Measurements from ENCODE around the gene FAM3B.

Gene FAM3B

GRCh38 chr21:41369920-41370839 lies 53.6 kb downstream of the FAM3B start:
- H3K27ac ChIP-seq (ENCODE audit: low read length), result no peak overlapping the region

DNA sequence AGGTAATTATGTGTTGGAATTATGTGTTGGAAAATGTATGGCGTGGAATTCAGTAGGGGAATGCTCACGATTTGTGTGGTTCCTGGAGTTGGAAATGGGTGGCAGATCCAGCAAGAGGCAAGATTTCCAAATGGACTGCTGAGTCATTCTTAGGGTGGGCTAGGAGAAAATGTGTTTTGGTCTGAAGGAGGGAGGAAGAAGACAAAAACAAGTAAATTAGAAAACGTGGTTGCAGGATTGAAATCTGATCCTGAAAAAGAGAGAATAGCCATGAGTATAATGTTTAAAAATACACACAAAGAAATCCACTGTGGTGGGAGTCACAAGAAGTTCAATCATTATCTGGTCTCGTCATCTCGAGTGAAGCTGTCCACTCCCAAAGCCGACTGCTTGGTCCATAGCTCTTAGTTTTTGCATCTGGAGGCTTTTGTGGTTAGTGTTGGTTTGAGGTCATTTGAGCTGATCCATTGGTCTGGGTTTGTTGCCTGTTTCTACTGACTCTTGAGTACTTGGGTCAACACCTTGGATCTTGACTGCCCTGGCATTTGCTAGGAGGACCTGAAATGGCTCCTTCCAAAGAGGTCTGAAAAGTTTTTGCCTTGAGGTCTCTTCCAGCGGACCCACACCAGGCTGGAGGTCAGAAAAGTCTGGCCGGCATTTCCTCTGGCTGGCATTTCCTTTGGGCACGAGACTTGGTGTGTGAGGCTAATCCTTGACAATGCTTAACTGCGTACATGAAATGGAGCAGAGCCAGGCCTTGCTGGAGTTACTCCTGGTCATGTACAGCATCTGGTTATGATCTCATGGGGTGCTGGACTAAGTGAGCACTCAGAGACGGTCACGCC lies 54.5 kb downstream of the FAM3B start:
- Histone ChIP-seq H3K9me3 (ENCODE audit: control insufficient read depth in 2 of 2, low read length in 2 of 2) (no peaks in the 10 kb centered on the region), H3K4me3 (ENCODE audit: low read length in 2 of 2) (no peak overlapping the region), H3K4me1 (ENCODE audit: control insufficient read depth, insufficient read depth, low read length) (peaks cover 8% of the 10 kb centered on the region), H3K27ac (ENCODE audit: low read length) (no peak overlapping the region), H3K9ac (ENCODE audit: low read length in 2 of 2) (no peak overlapping the region), H3K36me3 (ENCODE audit: control insufficient read depth in 2 of 2, insufficient read depth in 2 of 2, low read length in 2 of 2) (peaks cover 0 to 2% of the 10 kb centered on the region in 2 donors), H3K27me3 (ENCODE audit: control insufficient read depth in 1 of 2, insufficient read depth in 2 of 2, low read length in 2 of 2) (peaks cover 2 to 10% of the 10 kb centered on the region in 2 donors)

More at GRCh38 chr21:41369920-41370839, 53.6 kb downstream of the FAM3B start:
- peak overlapping the region in 1 of 2 donors; percentile 40 for H3K4me3 ChIP-seq (ENCODE audit: low read length in 2 of 2)
- peaks cover 2 to 10% of the 10 kb centered on the region in 2 donors for H3K27me3 ChIP-seq (ENCODE audit: control insufficient read depth in 1 of 2, insufficient read depth in 2 of 2, low read length in 2 of 2)
- H3K4me1 ChIP-seq (ENCODE audit: control insufficient read depth, insufficient read depth, low read length), result peaks cover 8% of the 10 kb centered on the region
- H3K36me3 ChIP-seq (ENCODE audit: control insufficient read depth in 2 of 2, insufficient read depth in 2 of 2, low read length in 2 of 2), result peaks cover 0 to 2% of the 10 kb centered on the region in 2 donors
- no peaks in the 10 kb centered on the region for H3K9me3 ChIP-seq (ENCODE audit: control insufficient read depth in 2 of 2, low read length in 2 of 2)
- H3K9ac ChIP-seq (ENCODE audit: low read length in 2 of 2), result no peak overlapping the region

DNA sequence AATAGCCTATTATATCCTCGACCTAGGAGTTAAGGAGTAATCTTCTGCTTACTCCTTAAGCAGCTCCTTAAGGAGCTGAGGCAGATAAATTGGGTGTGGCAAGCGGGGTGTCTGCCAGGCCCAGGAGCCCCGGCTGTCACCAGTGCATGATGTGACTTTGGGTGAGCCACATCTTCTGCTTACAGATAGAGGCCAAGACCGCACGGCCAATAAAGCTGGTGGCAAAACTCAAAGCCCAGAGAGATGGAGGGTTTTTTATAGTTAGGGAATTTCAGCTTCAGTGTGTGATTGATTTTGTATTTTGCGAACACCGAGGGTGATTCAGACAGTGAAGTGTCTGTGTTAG lies 55.1 kb downstream of the FAM3B start:
- Histone ChIP-seq H3K4me1 (ENCODE audit: control insufficient read depth, insufficient read depth, low read length) (peaks cover 8% of the 10 kb centered on the region), H3K4me3 (ENCODE audit: low read length in 2 of 2) (no peak overlapping the region), H3K36me3 (ENCODE audit: control insufficient read depth in 2 of 2, insufficient read depth in 2 of 2, low read length in 2 of 2) (peaks cover 0 to 2% of the 10 kb centered on the region in 2 donors), H3K27ac (ENCODE audit: low read length) (no peak overlapping the region), H3K9me3 (ENCODE audit: control insufficient read depth in 2 of 2, low read length in 2 of 2) (no peaks in the 10 kb centered on the region), H3K9ac (ENCODE audit: low read length in 2 of 2) (no peak overlapping the region), H3K27me3 (ENCODE audit: control insufficient read depth in 1 of 2, insufficient read depth in 2 of 2, low read length in 2 of 2) (peaks cover 2 to 10% of the 10 kb centered on the region in 2 donors)

DNA sequence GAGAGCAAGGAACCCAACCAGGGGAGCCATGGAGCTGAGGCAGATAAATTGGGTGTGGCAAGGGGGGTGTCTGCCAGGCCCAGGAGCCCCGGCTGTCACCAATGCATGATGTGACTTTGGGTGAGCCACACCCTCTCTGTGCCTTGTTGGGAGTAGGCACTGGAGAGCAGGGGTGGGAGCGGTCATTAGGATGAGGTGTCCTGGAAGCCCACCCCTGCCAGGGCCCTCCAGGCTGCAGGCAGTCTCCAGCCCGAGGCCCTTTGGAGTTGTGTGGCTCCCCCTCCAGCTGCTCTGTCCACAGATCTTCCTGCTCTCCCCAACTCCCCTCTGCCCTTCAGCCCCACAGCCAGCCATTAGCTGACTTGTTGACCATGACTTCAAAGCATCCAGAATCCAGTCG lies 56.7 kb downstream of the FAM3B start:
- Histone ChIP-seq H3K4me1 (ENCODE audit: control insufficient read depth, insufficient read depth, low read length) (peaks cover 5% of the 10 kb centered on the region), H3K27me3 (ENCODE audit: control insufficient read depth in 1 of 2, insufficient read depth in 2 of 2, low read length in 2 of 2) (peaks cover 2 to 4% of the 10 kb centered on the region in 2 donors), H3K9me3 (ENCODE audit: control insufficient read depth in 2 of 2, low read length in 2 of 2) (no peaks in the 10 kb centered on the region), H3K4me3 (ENCODE audit: low read length in 2 of 2) (no peak overlapping the region), H3K36me3 (ENCODE audit: control insufficient read depth in 2 of 2, insufficient read depth in 2 of 2, low read length in 2 of 2) (peaks cover 0 to 2% of the 10 kb centered on the region in 2 donors), H3K9ac (ENCODE audit: low read length in 2 of 2) (no peak overlapping the region), H3K27ac (ENCODE audit: low read length) (no peak overlapping the region)

DNA sequence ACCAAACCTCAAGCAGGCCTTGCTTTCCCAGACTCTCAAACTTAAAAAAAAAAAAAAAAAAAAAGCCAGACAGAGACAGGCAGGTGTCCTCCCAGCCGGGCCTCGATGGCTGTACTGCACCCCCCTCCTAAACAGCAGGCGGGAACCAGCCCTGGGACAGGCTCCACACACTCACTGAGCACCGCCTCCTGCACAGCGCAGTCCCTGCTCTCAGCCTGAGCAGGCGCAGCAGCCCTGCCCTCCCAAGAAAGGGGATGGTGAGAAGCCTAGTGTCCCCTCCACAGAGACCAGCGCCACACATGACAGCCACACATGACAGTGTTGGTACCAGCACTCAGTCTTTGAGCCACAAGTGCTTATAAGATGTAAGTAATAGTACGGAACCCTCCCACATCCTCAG lies 57.2 kb downstream of the FAM3B start:
- H3K9me3 ChIP-seq (ENCODE audit: control insufficient read depth in 2 of 2, low read length in 2 of 2), result no peaks in the 10 kb centered on the region
- H3K27me3 ChIP-seq (ENCODE audit: control insufficient read depth in 1 of 2, insufficient read depth in 2 of 2, low read length in 2 of 2), result peaks cover 2 to 4% of the 10 kb centered on the region in 2 donors
- H3K36me3 ChIP-seq (ENCODE audit: control insufficient read depth in 2 of 2, insufficient read depth in 2 of 2, low read length in 2 of 2), result peaks cover 0 to 2% of the 10 kb centered on the region in 2 donors
- no peak overlapping the region for H3K27ac ChIP-seq (ENCODE audit: low read length)
- no peak overlapping the region for H3K9ac ChIP-seq (ENCODE audit: low read length in 2 of 2)
- H3K4me1 ChIP-seq (ENCODE audit: control insufficient read depth, insufficient read depth, low read length), result peaks cover 5% of the 10 kb centered on the region
- no peak overlapping the region for H3K4me3 ChIP-seq (ENCODE audit: low read length in 2 of 2)

- Histone ChIP-seq H3K9ac (ENCODE audit: low read length in 2 of 2) (no peak overlapping the region), H3K27ac (ENCODE audit: low read length) (no peak overlapping the region), H3K9me3 (ENCODE audit: control insufficient read depth in 2 of 2, low read length in 2 of 2) (no peaks in the 10 kb centered on the region), H3K36me3 (ENCODE audit: control insufficient read depth in 2 of 2, insufficient read depth in 2 of 2, low read length in 2 of 2) (peaks cover 0 to 2% of the 10 kb centered on the region in 2 donors), H3K27me3 (ENCODE audit: control insufficient read depth in 1 of 2, insufficient read depth in 2 of 2, low read length in 2 of 2) (peaks cover 2% of the 10 kb centered on the region in 2 donors), H3K4me3 (ENCODE audit: low read length in 2 of 2) (no peak overlapping the region), H3K4me1 (ENCODE audit: control insufficient read depth, insufficient read depth, low read length) (peaks cover under 1% of the 10 kb centered on the region)
These were observed 57.6 kb downstream of the FAM3B start for GRCh38 chr21:41374177-41374712.

DNA sequence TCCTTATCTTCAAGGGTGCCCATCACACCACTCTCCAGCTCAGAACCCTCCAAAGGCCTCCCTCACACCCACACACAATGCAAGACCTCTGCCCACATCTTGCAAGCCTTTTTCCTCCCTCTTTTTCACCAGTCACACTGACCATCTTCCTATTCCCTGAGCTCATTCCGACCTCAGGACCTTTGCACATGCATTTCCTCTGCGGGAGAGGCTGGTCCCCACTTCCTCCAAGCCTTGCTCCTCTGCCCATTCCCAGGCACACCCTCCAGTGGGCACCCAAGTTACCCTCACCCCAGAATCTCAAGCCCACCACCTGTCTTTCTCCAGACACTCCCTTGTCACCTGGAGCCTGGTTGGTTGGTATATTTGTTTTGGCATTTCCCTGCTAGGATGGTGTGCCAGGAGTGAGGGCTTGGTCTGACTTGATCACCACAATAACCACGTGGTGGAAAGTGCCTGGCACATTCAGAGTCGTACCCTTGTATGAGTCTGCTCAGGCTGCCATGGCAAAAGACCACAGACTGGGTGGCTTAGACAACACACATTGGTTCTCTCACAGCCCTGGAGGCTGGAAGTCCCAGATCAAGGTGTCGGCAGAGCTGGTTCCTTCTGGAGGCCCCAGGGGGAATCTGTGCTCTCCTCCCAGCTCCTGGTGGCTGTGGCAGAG lies 58.4 kb downstream of the FAM3B start:
- Histone ChIP-seq H3K4me3 (ENCODE audit: low read length in 2 of 2) (no peak overlapping the region), H3K9ac (ENCODE audit: low read length in 2 of 2) (no peak overlapping the region), H3K4me1 (ENCODE audit: control insufficient read depth, insufficient read depth, low read length) (no peaks in the 10 kb centered on the region), H3K36me3 (ENCODE audit: control insufficient read depth in 2 of 2, insufficient read depth in 2 of 2, low read length in 2 of 2) (peaks cover 0 to 2% of the 10 kb centered on the region in 2 donors), H3K27ac (ENCODE audit: low read length) (no peak overlapping the region), H3K27me3 (ENCODE audit: control insufficient read depth in 1 of 2, insufficient read depth in 2 of 2, low read length in 2 of 2) (peaks cover 2% of the 10 kb centered on the region in 2 donors), H3K9me3 (ENCODE audit: control insufficient read depth in 2 of 2, low read length in 2 of 2) (no peaks in the 10 kb centered on the region)

DNA sequence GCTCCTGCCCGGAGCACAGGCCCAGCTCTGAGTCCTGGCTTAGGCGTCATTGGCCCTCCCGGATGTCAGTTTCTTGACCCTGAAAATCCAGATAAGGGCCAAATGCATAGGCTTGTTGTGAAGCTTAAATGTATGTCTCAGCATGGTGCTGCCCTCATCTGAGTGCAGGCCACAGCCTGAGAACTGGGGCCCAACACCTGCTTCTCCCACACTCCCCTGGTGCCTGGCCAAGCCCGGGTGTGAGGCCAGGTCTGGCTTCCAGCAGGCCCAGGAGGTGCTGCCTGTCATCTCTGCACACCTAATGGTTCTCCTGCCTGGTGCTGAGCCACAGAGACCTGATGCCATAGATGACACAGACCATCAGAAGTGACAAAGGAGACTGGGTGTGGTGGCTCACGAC lies 59.3 kb downstream of the FAM3B start:
- peaks cover 0 to 3% of the 10 kb centered on the region in 2 donors for H3K36me3 ChIP-seq (ENCODE audit: control insufficient read depth in 2 of 2, insufficient read depth in 2 of 2, low read length in 2 of 2)
- H3K4me1 ChIP-seq (ENCODE audit: control insufficient read depth, insufficient read depth, low read length), result no peaks in the 10 kb centered on the region
- peaks cover 0 to under 1% of the 10 kb centered on the region in 2 donors for H3K27me3 ChIP-seq (ENCODE audit: control insufficient read depth in 1 of 2, insufficient read depth in 2 of 2, low read length in 2 of 2)
- no peak overlapping the region for H3K27ac ChIP-seq (ENCODE audit: low read length)
- no peaks in the 10 kb centered on the region for H3K9me3 ChIP-seq (ENCODE audit: control insufficient read depth in 2 of 2, low read length in 2 of 2)
- no peak overlapping the region for H3K9ac ChIP-seq (ENCODE audit: low read length in 2 of 2)
- H3K4me3 ChIP-seq (ENCODE audit: low read length in 2 of 2), result no peak overlapping the region

DNA sequence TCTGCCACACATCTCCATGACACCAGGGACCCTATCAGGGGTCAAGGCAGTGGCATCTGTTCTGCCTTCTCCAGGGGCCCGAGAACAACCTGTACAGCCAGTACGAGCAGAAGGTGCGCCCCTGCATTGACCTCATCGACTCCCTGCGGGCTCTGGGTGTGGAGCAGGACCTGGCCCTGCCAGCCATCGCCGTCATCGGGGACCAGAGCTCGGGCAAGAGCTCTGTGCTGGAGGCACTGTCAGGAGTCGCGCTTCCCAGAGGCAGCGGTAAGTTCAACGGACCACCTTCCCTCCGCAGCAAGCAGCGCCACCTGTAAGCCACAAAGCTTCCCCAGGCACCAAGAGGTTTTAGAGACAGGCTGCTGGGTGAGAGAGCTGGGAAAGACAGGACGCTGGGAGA lies 61.1 kb downstream of the FAM3B start:
- H3K4me1 ChIP-seq (ENCODE audit: control insufficient read depth, insufficient read depth, low read length), result no peaks in the 10 kb centered on the region
- H3K27me3 ChIP-seq (ENCODE audit: control insufficient read depth in 1 of 2, insufficient read depth in 2 of 2, low read length in 2 of 2), result no peaks in the 10 kb centered on the region
- peaks cover 0 to 3% of the 10 kb centered on the region in 2 donors for H3K36me3 ChIP-seq (ENCODE audit: control insufficient read depth in 2 of 2, insufficient read depth in 2 of 2, low read length in 2 of 2)
- H3K9me3 ChIP-seq (ENCODE audit: control insufficient read depth in 2 of 2, low read length in 2 of 2), result peaks cover 0 to 2% of the 10 kb centered on the region in 2 donors
- H3K27ac ChIP-seq (ENCODE audit: low read length), result no peak overlapping the region
- no peak overlapping the region for H3K9ac ChIP-seq (ENCODE audit: low read length in 2 of 2)
- H3K4me3 ChIP-seq (ENCODE audit: low read length in 2 of 2), result no peak overlapping the region

DNA sequence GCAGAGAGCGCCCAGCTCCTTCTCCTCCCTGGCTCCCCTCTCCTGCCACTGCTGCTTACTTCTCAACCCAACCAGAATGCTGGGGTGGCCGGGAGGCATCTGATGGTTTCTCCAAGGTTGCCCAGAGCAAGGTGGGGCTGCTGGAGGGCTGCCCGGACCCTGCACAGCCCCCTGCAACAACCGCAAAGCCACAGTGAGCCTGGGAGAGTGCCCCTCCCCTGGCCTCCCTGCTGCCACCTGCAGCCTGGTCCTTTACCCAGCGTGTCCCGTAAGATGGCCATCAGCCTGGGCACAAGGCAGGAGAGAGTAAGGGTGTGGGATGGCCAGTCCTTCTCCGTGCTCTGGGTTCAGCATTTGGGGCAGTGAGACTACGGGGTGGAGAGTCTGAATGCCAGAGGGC lies 62.2 kb downstream of the FAM3B start:
- Histone ChIP-seq H3K4me3 (ENCODE audit: low read length in 2 of 2) (no peak overlapping the region), H3K27me3 (ENCODE audit: control insufficient read depth in 1 of 2, insufficient read depth in 2 of 2, low read length in 2 of 2) (no peaks in the 10 kb centered on the region), H3K27ac (ENCODE audit: low read length) (no peak overlapping the region), H3K4me1 (ENCODE audit: control insufficient read depth, insufficient read depth, low read length) (no peaks in the 10 kb centered on the region), H3K36me3 (ENCODE audit: control insufficient read depth in 2 of 2, insufficient read depth in 2 of 2, low read length in 2 of 2) (peaks cover 0 to 3% of the 10 kb centered on the region in 2 donors), H3K9me3 (ENCODE audit: control insufficient read depth in 2 of 2, low read length in 2 of 2) (peaks cover 0 to 2% of the 10 kb centered on the region in 2 donors), H3K9ac (ENCODE audit: low read length in 2 of 2) (no peak overlapping the region)
